K562 (cell line): ENCODE measurements around the gene PTPRM. TPM values are rescaled to one million over a fixed set of nuclear protein-coding genes. Genes with fewer than 3 reads are reported as not detected.

Experiments used
- ATAC-seq: fragments of 200-7000 bp; cut with Tn5 transposase; 3 replicates; pipeline ENCODE4 v1.9.1; 2020; ENCODE audit warnings: moderate library complexity
- BruUV-seq: library from RNA; stranded (reverse); fragments of 400-500 nt; replicated peaks from 2 replicates; lab custom pipeline; 2021; lab: Mats Ljungman, UMichigan
- CTCF ChIA-PET: fragments of 300-600 bp; formaldehyde crosslinking; extraction: SDS; loops from one replicate; lab custom pipeline; 2021; ENCODE audit warnings: low intra/inter-chr PET ratio; lab: Yijun Ruan, JAX
- POLR2A ChIA-PET: fragments of 300-600, 350-650 bp; sonication (Branson Sonifier 250); formaldehyde crosslinking; extraction: SDS; loops from one replicate; lab custom pipeline; 2021; ENCODE audit warnings: antibody characterized with exemption, inconsistent platforms; lab: Yijun Ruan, JAX
- DNase-seq, 4 experiments: peaks; one replicate each; pipeline versions ENCODE4 v3.0.0 to v3.0.0-alpha.2; 2011 to 2018; ENCODE audit warnings: low spot score in 3 of 4, mixed read lengths in 3 of 4; ENCODE audit errors: extremely low read depth in 1 of 4
- FAIRE-seq: peaks from 2 replicates; lab custom pipeline; 2011; peaks lifted over from hg19 to GRCh38; lab: Jason Lieb, UNC
- H2AFZ ChIP-seq: 2 replicates; pipeline ENCODE4 v1.6.0; 2011; ENCODE audit warnings: low read depth, low read length, control low read depth, inconsistent platforms
- H3K27ac ChIP-seq: fragments of 200-600 bp; 3 replicates; pipeline ENCODE4 v1.8.0; 2011; ENCODE audit warnings: low read depth, mild to moderate bottlenecking, control low read depth, inconsistent platforms, low read length, moderate library complexity, mixed read lengths; ENCODE audit errors: extremely low read depth
- H3K27me3 ChIP-seq, 2 experiments: fragments of 300-600 bp in 1 of 2; 2 replicates in 1 of 2; 3 replicates in 1 of 2; pipeline versions ENCODE4 v1.6.0 to v1.8.0; 2011; ENCODE audit warnings: inconsistent platforms in 2 of 2, low read length in 2 of 2, mild to moderate bottlenecking in 1 of 2, mixed read lengths in 1 of 2, moderate library complexity in 1 of 2; ENCODE audit not compliant: control insufficient read depth in 2 of 2, insufficient read depth in 2 of 2
- H3K36me3 ChIP-seq: fragments of 300-600 bp; 3 replicates; pipeline ENCODE4 v1.8.0; 2011; ENCODE audit warnings: mild to moderate bottlenecking, low read length, inconsistent platforms; ENCODE audit not compliant: control insufficient read depth, insufficient read depth
- H3K4me1 ChIP-seq, 2 experiments: fragments of 200-600 bp in 1 of 2; replicated peaks in 1 of 2; 2 replicates in 1 of 2; 3 replicates in 1 of 2; pipeline versions ENCODE4 v1.5.1 to v1.8.0; 2011; ENCODE audit warnings: inconsistent platforms in 2 of 2, low read length in 2 of 2, mild to moderate bottlenecking in 1 of 2, mixed read lengths in 1 of 2, moderate library complexity in 1 of 2; ENCODE audit not compliant: control insufficient read depth in 2 of 2, insufficient read depth in 2 of 2
- H3K4me2 ChIP-seq: 2 replicates; pipeline ENCODE4 v1.6.1; 2011; ENCODE audit warnings: low read length, control low read depth, inconsistent platforms, mixed read lengths; ENCODE audit not compliant: insufficient read depth
- H3K4me3 ChIP-seq: fragments of 200-600 bp; sonication (generic), shearing (Covaris generic); 2 replicates; pipeline ENCODE4 v1.5.1; 2016; ENCODE audit warnings: control low read depth, inconsistent platforms
- H3K79me2 ChIP-seq: fragments of 200-600 bp; 3 replicates; pipeline ENCODE4 v1.8.0; 2011; ENCODE audit warnings: low read length, inconsistent platforms; ENCODE audit not compliant: control insufficient read depth, insufficient read depth
- H3K9ac ChIP-seq, 2 experiments: 2 replicates each; pipeline versions ENCODE4 v1.6.0 to v1.6.1; 2011; ENCODE audit warnings: low read depth in 2 of 2, low read length in 2 of 2, control low read depth in 1 of 2, inconsistent platforms in 1 of 2, mild to moderate bottlenecking in 1 of 2, mixed read lengths in 1 of 2; ENCODE audit not compliant: insufficient read depth in 1 of 2
- H3K9me1 ChIP-seq: one replicate; pipeline ENCODE4 v1.6.0; 2011; ENCODE audit warnings: inconsistent platforms, mild to moderate bottlenecking, low read length, moderate library complexity; ENCODE audit not compliant: control insufficient read depth, insufficient read depth
- H3K9me3 ChIP-seq: replicated peaks from 2 replicates; pipeline ENCODE4 v1.5.1; 2011; ENCODE audit warnings: low read depth, low read length, inconsistent platforms; ENCODE audit not compliant: control insufficient read depth, insufficient read depth
- H4K20me1 ChIP-seq: replicated peaks from 2 replicates; pipeline ENCODE4 v1.6.1; 2011; ENCODE audit warnings: low read length, inconsistent platforms, mixed read lengths; ENCODE audit not compliant: control insufficient read depth, insufficient read depth
- ATF1 ChIP-seq, 2 experiments: fragments of 450-650 bp in 1 of 2; IDR thresholded peaks; 2 replicates each; pipeline ENCODE4 v1.6.1; 2016; ENCODE audit warnings: missing compliant biosample characterization in 1 of 2, missing genetic modification characterization in 1 of 2
- CBX5 ChIP-seq: IDR thresholded peaks from 2 replicates; pipeline ENCODE4 v1.6.1; 2014; ENCODE audit warnings: low read depth, borderline replicate concordance
- CXXC5 ChIP-seq: fragments of 250-450 bp; sonication (Bioruptor Pico); IDR thresholded peaks from 2 replicates; pipeline ENCODE4 v1.8.0; 2022; ENCODE audit warnings: inconsistent platforms, mild to moderate bottlenecking, moderate library complexity
- EZH2 ChIP-seq: IDR thresholded peaks from 2 replicates; pipeline ENCODE4 v1.6.1; 2012; ENCODE audit warnings: low read depth, mild to moderate bottlenecking, inconsistent platforms, low read length, borderline replicate concordance
- KDM5B ChIP-seq: fragments of 200-600 bp; sonication (generic); IDR thresholded peaks from 2 replicates; pipeline ENCODE4 v1.6.1; 2012; ENCODE audit warnings: low read depth, mild to moderate bottlenecking, moderate library complexity, low read length, control low read depth, inconsistent platforms; ENCODE audit not compliant: insufficient replicate concordance
- POU5F1 ChIP-seq: fragments of 150-350 bp; IDR thresholded peaks from 2 replicates; pipeline ENCODE4 v1.6.1; 2014; ENCODE audit warnings: borderline replicate concordance, low read length, low read depth, mild to moderate bottlenecking; ENCODE audit not compliant: partially characterized antibody
- SMARCB1 ChIP-seq: IDR thresholded peaks from 2 replicates; pipeline ENCODE4 v1.6.1; 2011; ENCODE audit warnings: improper control_type of control experiment, low read depth; ENCODE audit not compliant: insufficient read length
- SRSF3 ChIP-seq: fragments of 200-400 bp; formaldehyde crosslinking; IDR thresholded peaks from 2 replicates; pipeline ENCODE4 v1.6.1; 2016; ENCODE audit warnings: mild to moderate bottlenecking, low read length, moderate library complexity; ENCODE audit not compliant: insufficient read depth
- STAT5A ChIP-seq: IDR thresholded peaks from 2 replicates; pipeline ENCODE4 v1.6.1; 2012; ENCODE audit warnings: low read length, inconsistent platforms, borderline replicate concordance
- TBP ChIP-seq: optimal IDR thresholded peaks from 2 replicates; pipeline ENCODE3; 2011; ENCODE audit warnings: low read depth, low read length, improper control_type of control experiment
- TEAD4 ChIP-seq, 2 experiments: sonication (generic) in 1 of 2; formaldehyde crosslinking in 1 of 2; IDR thresholded peaks; 2 replicates each; pipeline versions ENCODE4 v1.6.1 to v1.8.0; 2012 to 2022; ENCODE audit warnings: borderline replicate concordance in 1 of 2, inconsistent platforms in 1 of 2, low read length in 1 of 2, mild to moderate bottlenecking in 1 of 2, missing genetic modification reagents in 1 of 2
- ZBTB1 ChIP-seq: sonication (generic); formaldehyde crosslinking; IDR thresholded peaks from 2 replicates; pipeline ENCODE4 v1.8.1; 2023; ENCODE audit warnings: missing genetic modification reagents, low read depth, mild to moderate bottlenecking, borderline replicate concordance
- ZKSCAN3 ChIP-seq: fragments of 250-450 bp; sonication (Bioruptor Pico); IDR thresholded peaks from 2 replicates; pipeline ENCODE4 v1.4.0; 2020
- ZNF24 ChIP-seq: fragments of 450-650 bp; IDR thresholded peaks from 2 replicates; pipeline ENCODE4 v1.6.1; 2016
- ZNF445 ChIP-seq: fragments of 250-450 bp; sonication (Bioruptor Pico); IDR thresholded peaks from 2 replicates; pipeline ENCODE4 v1.4.0; 2020; ENCODE audit warnings: low read depth, mild to moderate bottlenecking, moderate library complexity
- ZNF75A ChIP-seq: fragments of 450-650 bp; formaldehyde crosslinking; IDR thresholded peaks from 2 replicates; pipeline ENCODE4 v1.4.0; 2020; ENCODE audit warnings: mild to moderate bottlenecking
- WGBS: fragments of 100-300 bp; shearing (Covaris generic); methylation state at CpG from one replicate; pipeline ENCODE4 v1.1.6; 2016; ENCODE audit warnings: low coverage, mixed read lengths; ENCODE audit not compliant: insufficient coverage; ENCODE audit errors: missing lambda C conversion rate; 5-methylcytosine and 5-hydroxymethylcytosine counted together
- in situ Hi-C: fragments of 300-500 bp; cut with MboI; formaldehyde crosslinking; loops from 4 replicates; pipeline ENCODE4 v1.15.0; 2018; ENCODE audit warnings: inconsistent platforms, mixed read lengths
- intact Hi-C: fragments of 100-400 bp; cut with micrococcal nuclease; formaldehyde crosslinking; loops from 2 replicates; pipeline ENCODE4 v1.14.2; 2022
- polyA plus RNA-seq, 8 experiments: library from polyadenylated mRNA; depleted of rRNA in 4 of 8; stranded (reverse) in 5 of 8; unstranded in 3 of 8; fragments of >200 nt; fragmentation: Nextera tagmentation in 2 of 8; fragmentation: Illumina TruSeq in 1 of 8; extraction: Ambion mirVana in 2 of 8; extraction: Trizol in 1 of 8; gene quantifications; 2 replicates each; pipeline versions ENCODE4 v1.2.1 to v1.2.3, GENCODE V29; 2011 to 2014; ENCODE audit warnings: inconsistent platforms in 1 of 8, missing spikeins in 1 of 8
- total RNA-seq, 7 experiments: library from RNA; depleted of rRNA in 6 of 7; stranded (reverse); fragments of >200 nt in 6 of 7; fragmentation: Illumina TruSeq in 2 of 7; extraction: Trizol in 2 of 7; gene quantifications; 2 replicates each; pipeline versions ENCODE4 v1.2.1 to v1.2.3, GENCODE V29; 2011 to 2021; ENCODE audit warnings: low replicate concordance in 1 of 7
- TF ChIP-seq, protein P1 (sequence below): fragments of 450-650 bp; IDR thresholded peaks from 2 replicates; pipeline ENCODE4 v1.6.1; 2017; ENCODE audit warnings: mild to moderate bottlenecking, moderate library complexity
- TF ChIP-seq, protein P2 (sequence below), 2 experiments: fragments of 450-650 bp; conservative IDR thresholded peaks; 2 replicates each; pipeline ENCODE4 v1.6.1; 2017; ENCODE audit warnings: mild to moderate bottlenecking in 2 of 2, moderate library complexity in 2 of 2
- TF ChIP-seq, protein P3 (sequence below): fragments of 250-450 bp; sonication (Bioruptor Pico); IDR thresholded peaks from 2 replicates; pipeline ENCODE4 v1.8.0; 2021; ENCODE audit warnings: moderate library complexity, mild to moderate bottlenecking, inconsistent platforms

The PTPRM gene
- total and polyA plus RNA-seq, 9 of the 15 experiments (the other 6 are each of a cell fraction or from before 2014, with no cell fraction given) = 0.03 to 0.16 (median 0.08) TPM; not detected in 3

DNA sequence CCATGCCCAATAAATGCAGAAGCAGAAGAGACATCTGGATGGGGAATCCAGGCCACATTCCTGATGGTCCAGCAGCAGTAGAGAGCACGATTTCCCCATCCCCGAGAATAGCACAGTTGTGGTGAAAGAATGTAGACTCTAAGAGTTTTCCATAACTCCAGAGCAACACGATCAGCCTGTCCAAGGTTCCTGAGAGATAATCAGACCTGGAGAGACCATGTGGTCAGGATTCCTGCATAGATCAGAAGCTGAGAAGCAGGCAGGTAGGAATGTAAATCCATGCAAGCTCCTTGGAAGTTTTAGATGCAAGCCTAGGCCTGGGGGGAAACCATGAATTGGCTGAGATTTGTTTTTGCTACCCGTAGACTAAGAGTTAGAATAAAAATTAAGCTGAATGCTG is 34.2 kb upstream of the PTPRM start (continued):
- TF ChIP-seq TEAD4 (IDR thresholded peaks at IDR 0.05; ENCODE audit: low read length) (no peak), TEAD4 (CRISPR knock-in tag; IDR thresholded peaks at IDR 0.05; ENCODE audit: borderline replicate concordance) (no peak), STAT5A (no peak), CBX5 (no peak), TBP (no peak), ZNF75A (CRISPR knock-in tag) (no peak), SMARCB1 (no peak), CXXC5 (CRISPR knock-in tag) (no peak)

DNA sequence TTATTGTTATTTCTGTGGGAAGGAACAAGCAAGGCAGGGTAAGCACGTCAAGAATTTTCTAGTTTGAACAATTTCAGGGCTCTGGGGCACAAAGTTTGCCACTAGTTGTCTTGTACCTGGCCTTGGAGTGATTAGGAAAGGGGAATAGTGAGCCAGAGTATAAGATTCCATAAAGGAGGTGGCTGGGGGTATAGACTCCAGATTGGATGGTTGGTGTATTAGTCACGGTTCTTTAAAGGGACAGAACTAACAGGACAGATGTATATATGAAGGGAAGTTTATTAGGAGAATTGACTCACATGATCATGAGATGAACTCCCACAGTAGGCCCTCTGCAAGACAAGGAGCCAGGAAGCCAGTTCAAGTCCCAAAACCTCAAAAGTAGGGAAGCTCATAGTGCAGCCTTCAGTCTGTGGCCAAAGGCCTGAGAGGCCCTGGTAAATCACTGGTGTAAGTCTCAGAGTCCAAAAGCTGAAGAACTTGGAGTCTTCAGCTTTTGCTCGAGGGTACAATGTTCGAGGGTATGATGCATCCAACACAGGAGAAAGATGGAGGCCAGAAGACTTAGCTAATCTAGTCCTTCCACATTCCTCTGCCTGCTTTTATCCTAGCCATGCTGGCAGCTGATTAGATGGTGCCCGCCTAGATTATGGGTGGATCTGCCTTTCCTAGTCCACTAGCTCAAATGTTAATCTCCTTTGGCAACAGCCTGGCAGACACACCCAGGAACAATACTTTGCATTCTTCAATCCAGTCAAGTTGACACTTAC is 31.5 kb upstream of the PTPRM start:
- H3K4me2 ChIP-seq = no peak overlapping the region
- BruUV-seq = no TSS peak
- H3K4me3 ChIP-seq = no peak overlapping the region
- no peak for DNase-seq
- H3K27ac ChIP-seq = no peak overlapping the region
- no peaks in the 10 kb centered on the region for H3K36me3 ChIP-seq
- no peak overlapping the region for H2AFZ ChIP-seq
- no peak overlapping the region for H3K9ac ChIP-seq
- CTCF ChIA-PET = no interaction called here
- no peaks in the 10 kb centered on the region for H3K4me1 ChIP-seq
- H4K20me1 ChIP-seq = no peaks in the 10 kb centered on the region
- no peaks in the 10 kb centered on the region for H3K9me1 ChIP-seq
- WGBS = 0% methylated on average over 5 of the region's 5 CpGs
- H3K9me3 ChIP-seq = no peaks in the 10 kb centered on the region
- no peak for FAIRE-seq
- POLR2A ChIA-PET = no interaction called here
- no peaks in the 10 kb centered on the region for H3K79me2 ChIP-seq
- intact Hi-C loops (no loop called here), in situ Hi-C loops (no loop called here)
- no peaks in the 10 kb centered on the region; a peak in 1 of 5 replicates for H3K27me3 ChIP-seq
- no peak for ATAC-seq
- TF ChIP-seq, protein P1, sequence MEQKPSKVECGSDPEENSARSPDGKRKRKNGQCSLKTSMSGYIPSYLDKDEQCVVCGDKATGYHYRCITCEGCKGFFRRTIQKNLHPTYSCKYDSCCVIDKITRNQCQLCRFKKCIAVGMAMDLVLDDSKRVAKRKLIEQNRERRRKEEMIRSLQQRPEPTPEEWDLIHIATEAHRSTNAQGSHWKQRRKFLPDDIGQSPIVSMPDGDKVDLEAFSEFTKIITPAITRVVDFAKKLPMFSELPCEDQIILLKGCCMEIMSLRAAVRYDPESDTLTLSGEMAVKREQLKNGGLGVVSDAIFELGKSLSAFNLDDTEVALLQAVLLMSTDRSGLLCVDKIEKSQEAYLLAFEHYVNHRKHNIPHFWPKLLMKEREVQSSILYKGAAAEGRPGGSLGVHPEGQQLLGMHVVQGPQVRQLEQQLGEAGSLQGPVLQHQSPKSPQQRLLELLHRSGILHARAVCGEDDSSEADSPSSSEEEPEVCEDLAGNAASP = no peak
- TF ChIP-seq ZNF24 (no peak), ZBTB1 (CRISPR knock-in tag) (no peak), POU5F1 (no peak), ZNF445 (CRISPR knock-in tag) (no peak), KDM5B (no peak), ZKSCAN3 (CRISPR knock-in tag) (no peak), SRSF3 (no peak), EZH2 (no peak), ATF1 (CRISPR knock-in tag; IDR thresholded peaks at IDR 0.05) (no peak), ATF1 (tag; IDR thresholded peaks at IDR 0.05) (no peak)
- TF ChIP-seq, protein P2, sequence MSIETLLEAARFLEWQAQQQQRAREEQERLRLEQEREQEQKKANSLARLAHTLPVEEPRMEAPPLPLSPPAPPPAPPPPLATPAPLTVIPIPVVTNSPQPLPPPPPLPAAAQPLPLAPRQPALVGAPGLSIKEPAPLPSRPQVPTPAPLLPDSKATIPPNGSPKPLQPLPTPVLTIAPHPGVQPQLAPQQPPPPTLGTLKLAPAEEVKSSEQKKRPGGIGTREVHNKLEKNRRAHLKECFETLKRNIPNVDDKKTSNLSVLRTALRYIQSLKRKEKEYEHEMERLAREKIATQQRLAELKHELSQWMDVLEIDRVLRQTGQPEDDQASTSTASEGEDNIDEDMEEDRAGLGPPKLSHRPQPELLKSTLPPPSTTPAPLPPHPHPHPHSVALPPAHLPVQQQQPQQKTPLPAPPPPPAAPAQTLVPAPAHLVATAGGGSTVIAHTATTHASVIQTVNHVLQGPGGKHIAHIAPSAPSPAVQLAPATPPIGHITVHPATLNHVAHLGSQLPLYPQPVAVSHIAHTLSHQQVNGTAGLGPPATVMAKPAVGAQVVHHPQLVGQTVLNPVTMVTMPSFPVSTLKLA (conservative IDR thresholded peaks at IDR 0.05) = no peak
- TF ChIP-seq, protein P3, sequence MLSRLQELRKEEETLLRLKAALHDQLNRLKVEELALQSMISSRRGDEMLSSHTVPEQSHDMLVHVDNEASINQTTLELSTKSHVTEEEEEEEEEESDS (CRISPR knock-in tag) = no peak
